Suppressor macrophage treated with lipopolysaccharide for 1 hour (primary cell): ENCODE data around the gene FAM78B.

ENCODE experiments used
- DNase-seq, 3 donors: peaks; one replicate each; pipeline ENCODE4 v3.0.0-alpha.2; 2020 to 2022

Gene FAM78B, protein sequence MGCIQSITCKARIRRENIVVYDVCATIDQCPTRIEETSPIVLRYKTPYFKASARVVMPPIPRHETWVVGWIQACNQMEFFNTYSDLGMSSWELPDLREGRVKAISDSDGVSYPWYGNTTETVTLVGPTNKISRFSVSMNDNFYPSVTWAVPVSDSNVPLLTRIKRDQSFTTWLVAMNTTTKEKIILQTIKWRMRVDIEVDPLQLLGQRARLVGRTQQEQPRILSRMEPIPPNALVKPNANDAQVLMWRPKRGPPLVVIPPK

GRCh38 chr1:166166698-166167571, at the start of gene FAM78B:
Gene FAM78B (minus strand): TSS chr1:166167001. CDS start chr1:166166248, 753 bp downstream.
- peak; percentile 52 to 85 (median 71) for DNase-seq

DNA sequence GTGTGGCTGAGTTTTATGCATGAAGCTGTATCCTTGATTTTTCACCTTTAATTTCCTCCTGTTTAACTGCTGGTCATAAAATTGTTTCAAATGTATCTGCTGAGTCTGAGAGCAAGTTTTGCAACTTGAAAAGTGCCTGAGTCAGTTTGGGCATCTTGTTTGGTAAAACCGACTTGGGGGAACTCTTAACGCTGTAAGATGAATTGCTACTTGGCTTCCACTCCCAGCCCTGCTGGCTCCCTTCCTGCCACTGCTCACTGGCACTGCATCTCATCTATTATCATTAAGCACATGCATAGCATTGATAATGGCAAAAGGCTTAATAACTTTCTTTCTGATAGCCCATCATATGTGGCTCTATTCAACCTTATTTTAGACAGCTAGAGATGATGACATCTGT, 35.7 kb upstream of the FAM78B start:
- DNase-seq, result no peak

- no peak for DNase-seq
Observed at GRCh38 chr1:166200743-166201142, 33.9 kb upstream of the FAM78B start.

DNA sequence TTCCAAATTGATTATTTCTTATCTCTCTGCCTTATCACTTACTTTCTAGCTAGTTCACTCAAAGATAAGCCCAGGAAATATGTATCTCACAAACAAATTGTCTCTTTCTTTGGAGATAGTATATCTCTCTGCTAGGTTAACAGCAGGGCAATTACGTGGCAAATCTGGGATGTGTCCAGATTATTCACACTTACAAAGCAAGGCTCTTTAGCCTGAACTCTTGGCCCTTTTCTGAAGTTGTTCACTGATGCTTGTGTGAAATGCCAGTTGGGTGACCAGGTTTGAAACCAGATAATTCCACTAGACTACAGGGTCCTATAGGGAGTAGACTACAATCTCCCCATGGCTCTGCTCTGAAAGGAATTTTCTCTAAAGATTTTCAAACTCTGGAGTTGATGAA, 30.8 kb upstream of the FAM78B start:
- DNase-seq, result no peak

- no peak for DNase-seq
Observed at GRCh38 chr1:166197141-166197540, 30.3 kb upstream of the FAM78B start.

DNA sequence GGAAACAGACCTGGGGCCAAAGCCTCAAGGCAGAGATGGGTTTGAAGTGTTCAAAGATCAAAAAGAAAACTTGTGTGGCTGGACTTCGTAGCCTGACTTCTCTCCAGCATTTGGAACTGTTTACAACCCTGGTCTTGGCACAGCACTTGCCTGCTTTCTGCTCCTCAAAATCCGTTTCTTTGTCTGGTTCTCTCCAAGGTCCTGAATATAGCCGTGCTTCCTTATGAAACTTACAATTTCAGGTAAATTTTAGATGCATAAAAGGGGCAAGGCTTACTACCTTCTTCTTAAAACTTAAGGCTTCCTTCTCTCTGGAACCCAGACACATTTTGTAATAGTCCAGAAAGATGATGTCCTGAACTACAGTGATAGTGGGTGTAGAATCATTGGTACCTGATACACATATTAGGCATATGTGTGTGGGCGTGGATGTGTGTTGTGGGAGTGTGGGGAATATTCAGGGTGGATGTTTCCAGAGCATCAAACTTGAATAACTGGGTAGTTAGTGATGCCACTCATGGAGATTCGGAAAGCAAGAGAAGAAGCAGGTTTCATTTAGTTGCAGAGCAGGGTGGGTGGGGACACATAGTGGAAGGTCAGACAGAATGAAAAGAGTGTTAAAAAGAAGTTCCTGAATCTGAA, 26.4 kb upstream of the FAM78B start:
- no peak for DNase-seq

- DNase-seq, result no peak
Observed at GRCh38 chr1:166190400-166190799, 23.6 kb upstream of the FAM78B start.

GRCh38 chr1:166189126-166189525, 22.3 kb upstream of the FAM78B start:
- DNase-seq, result no peak

DNA sequence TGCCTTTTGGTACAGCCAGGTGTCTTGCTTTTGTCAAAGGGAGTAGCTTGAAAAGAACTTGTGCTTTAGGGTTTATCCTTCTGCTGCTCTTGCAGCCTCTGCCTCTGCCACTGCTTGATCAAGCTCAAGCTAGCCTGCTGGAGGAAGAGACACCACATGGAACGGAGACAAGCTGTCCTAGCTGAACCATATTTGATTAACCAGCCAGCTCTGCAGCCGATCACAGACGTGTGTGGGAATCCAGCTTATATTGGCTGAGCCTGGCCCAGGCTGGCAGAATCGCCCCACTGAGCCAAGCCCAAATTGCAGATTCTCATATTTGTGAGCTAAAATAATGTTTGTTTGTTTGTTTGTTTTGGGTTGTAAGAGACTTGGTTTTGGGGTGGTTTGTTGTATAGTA, 18.7 kb upstream of the FAM78B start:
- no peak for DNase-seq

GRCh38 chr1:166184897-166185296, 18.1 kb upstream of the FAM78B start:
- no peak for DNase-seq

GRCh38 chr1:166184012-166184411, 17.2 kb upstream of the FAM78B start:
- DNase-seq, result no peak

- DNase-seq, result no peak
Observed at GRCh38 chr1:166182281-166182680, 15.5 kb upstream of the FAM78B start.

DNA sequence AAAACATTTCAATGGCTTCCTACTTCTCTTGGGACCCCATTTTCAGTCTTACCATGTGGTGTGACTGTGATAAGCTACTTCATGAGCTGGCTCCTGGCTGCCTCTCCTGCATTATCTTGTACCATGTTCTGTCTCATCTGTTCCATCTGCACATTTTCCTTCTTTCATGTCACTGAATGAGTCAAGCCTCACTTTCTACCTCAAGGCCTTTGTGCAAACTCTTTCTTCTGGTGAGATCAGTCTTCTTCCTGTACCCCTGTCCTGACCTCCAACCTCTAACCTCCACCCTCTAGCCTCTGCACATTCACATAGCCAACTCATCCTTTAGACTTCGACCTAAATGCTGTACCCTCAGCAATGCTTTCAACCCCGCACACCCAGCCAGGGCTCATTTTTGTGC, 9.6 kb upstream of the FAM78B start:
- DNase-seq, result no peak

GRCh38 chr1:166175032-166175431, 8.2 kb upstream of the FAM78B start:
- no peak for DNase-seq

- no peak for DNase-seq
Observed at GRCh38 chr1:166174108-166174507, 7.3 kb upstream of the FAM78B start.

DNA sequence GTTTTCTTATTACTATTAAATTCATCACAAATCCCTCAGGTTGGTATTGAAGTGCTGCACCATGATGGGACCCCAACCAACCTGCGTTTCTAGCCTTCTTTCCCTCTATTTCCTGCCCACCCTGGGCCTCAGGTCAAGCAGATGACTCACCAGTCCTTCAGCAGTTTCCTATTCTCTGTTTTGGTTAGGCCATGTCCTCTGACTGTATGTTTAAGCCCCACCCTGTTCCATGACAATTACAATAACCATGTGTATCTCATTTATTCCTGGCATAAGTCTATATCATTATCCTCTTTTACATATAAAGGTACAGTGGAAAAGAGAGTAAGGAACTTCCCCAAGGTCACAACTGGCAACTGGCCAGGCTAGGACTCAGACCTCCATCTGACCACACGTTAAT, 5.3 kb upstream of the FAM78B start:
- no peak for DNase-seq

DNA sequence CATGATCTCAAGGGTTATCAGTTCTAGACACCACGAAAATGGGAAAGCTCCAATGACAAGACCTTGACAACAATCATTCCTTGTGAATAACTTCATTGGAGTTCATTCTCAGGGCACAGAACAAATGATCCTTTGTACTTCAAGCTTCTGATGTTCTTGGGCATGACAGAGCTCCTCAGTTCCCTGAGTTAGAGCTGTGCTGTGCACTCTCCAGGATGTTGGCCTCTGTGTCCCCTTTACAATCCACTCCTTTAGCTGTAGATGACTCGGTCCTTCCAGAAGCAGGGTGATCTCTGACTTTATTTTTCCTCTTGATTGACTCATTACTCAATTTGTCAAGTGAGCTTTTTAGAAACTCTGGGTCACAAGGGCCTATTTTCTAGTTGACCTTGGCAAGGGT, 3.9 kb upstream of the FAM78B start:
- DNase-seq, result no peak

- DNase-seq, result peak; percentile 26 to 68 (median 30)
Observed at GRCh38 chr1:166170075-166170474, 3.3 kb upstream of the FAM78B start.

DNA sequence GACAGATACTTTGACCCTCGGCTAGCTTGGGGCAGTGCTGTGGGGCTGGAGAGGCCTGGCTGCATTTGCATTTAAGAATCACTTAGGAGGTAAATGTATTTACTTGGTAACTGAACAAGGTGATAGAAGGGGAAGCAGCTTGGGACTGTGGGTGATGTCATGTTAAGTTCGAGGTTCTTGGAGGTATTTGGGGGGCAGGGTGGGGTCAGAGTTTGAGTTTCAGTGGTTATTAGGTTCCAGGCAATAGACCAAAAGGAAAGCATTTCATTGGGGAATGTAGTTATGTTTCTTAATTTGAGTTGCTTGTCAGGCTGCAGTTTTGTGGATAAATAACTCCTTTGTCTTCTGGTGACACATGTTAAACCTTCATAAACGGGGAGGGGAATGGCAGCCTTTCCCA, 2.4 kb upstream of the FAM78B start:
- no peak for DNase-seq

DNA sequence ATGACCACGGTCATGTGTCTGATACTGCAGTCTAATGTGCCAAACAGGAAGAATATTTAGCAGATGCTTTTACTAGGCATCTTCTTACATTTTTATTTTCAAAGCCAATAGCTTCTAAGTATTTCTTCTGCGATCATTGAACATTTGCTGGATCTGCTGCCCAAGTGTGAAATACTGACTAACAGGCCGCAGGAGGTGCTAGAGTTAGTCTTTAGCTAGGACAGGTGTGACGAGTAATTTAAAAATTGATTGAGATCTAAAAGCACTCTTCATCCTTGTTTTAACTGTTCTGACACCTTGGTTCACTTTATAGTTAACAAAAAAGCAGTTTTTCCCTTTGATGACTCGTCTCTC, 748 bp upstream of the FAM78B start:
- no peak for DNase-seq

GRCh38 chr1:166166329-166166697, 488 bp downstream of the FAM78B start:
- DNase-seq, result peak in 1 of 3 donors; percentile 10

DNA sequence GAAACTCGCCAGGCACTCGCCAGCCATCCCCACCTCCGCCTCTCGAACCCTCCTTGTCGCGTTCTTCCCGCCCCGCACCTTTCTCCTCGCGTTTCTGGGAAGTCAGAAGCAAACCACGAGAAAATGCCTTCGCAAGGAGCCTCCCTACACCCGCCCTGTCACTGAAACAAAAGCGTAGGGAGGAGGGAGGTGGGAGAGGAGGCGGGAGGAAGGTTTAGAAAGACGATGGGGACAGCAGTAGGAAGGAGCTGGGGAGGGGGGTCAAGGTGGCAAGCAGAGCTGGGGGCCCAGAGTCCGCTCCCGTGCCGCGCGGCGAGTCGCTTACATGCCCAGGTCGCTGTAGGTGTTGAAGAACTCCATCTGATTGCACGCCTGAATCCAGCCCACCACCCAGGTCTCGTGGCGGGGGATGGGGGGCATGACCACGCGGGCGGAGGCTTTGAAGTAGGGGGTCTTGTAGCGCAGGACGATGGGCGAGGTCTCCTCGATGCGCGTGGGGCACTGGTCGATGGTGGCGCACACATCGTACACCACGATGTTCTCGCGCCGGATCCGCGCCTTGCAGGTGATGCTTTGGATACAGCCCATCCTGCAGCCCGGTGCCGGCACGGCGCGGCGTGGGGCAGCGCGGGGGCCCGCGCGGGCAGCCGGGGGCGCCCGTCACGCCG, 1.0 kb downstream of the FAM78B start:
- no peak for DNase-seq

- peak; percentile 28 to 63 (median 31) for DNase-seq
Observed at GRCh38 chr1:166164995-166165660, 1.7 kb downstream of the FAM78B start.
